Measurements from ENCODE around the gene USP2.

USP2 gene

DNA sequence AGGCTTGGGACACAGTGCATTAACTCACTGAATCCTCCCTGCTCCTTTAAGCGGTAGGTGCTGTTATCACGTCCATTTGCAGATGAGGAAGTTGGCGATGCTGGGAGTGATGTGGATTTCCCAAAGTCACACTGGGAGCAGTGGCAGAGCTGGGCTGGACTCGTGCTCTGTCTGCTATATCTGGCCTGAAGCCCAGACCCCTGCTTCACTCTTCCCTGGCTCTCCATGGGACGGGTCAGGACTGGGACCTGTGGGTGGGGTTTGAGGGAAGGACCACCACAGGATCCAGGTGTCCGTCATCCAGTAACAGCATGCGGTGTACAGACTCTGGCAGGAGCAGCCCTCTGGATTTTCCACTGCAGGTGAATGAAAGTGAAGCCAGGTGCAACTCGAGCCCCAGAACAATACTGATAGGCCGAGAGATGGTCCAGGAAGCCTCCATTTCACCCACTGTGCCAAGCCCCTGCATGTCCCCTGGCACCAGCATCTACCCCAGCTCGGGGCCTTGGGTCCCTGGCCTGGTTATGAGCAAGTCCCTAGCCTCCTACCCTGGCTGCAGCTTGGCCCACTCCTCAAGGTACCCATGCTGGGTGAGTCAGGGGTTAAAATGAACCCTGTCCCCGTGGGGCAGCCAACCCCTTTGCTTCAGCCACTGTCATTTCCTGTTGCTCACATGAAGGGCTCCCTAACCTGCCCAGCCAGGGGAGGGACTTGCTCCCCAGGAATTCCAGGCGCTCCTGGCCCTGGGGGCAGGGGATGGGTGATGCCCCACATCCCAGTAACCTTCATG is 4.2 kb downstream of the USP2 start:
- DNase-seq (ENCODE audit: low read depth in 2 of 2), result no peak

DNA sequence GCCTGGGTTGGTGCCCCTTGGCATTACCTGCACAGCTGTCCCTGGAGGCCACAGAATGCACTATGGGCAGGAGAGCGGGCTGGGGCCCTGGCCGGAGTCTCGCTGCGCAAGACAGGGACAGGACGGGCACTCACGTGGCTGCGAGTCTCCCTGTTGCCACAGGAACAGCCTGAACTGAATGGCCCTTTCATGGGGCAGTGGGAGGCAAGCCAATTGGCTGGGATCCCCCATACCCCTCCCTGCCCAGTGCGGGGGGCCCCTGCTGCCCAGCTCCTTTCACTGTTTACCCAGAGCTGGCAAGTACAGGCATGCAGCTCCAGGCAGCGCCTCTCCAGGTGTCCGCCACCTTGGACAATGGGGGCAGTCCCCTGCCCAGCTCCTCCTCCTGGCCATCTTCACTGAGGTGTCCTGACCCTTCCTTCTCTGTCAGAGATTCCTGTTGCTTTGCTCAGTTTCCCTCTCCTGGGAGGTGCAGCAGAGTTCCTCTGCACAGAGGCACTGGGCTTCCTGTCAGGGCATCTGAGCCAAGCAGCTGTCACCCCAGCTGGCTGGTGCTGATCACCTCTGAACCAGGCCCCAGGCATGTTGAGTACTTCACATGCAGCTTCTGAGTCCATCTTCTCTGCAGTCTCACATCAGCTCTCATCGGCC is 5.2 kb downstream of the USP2 start:
- no peak for DNase-seq (ENCODE audit: low read depth in 2 of 2)

DNA sequence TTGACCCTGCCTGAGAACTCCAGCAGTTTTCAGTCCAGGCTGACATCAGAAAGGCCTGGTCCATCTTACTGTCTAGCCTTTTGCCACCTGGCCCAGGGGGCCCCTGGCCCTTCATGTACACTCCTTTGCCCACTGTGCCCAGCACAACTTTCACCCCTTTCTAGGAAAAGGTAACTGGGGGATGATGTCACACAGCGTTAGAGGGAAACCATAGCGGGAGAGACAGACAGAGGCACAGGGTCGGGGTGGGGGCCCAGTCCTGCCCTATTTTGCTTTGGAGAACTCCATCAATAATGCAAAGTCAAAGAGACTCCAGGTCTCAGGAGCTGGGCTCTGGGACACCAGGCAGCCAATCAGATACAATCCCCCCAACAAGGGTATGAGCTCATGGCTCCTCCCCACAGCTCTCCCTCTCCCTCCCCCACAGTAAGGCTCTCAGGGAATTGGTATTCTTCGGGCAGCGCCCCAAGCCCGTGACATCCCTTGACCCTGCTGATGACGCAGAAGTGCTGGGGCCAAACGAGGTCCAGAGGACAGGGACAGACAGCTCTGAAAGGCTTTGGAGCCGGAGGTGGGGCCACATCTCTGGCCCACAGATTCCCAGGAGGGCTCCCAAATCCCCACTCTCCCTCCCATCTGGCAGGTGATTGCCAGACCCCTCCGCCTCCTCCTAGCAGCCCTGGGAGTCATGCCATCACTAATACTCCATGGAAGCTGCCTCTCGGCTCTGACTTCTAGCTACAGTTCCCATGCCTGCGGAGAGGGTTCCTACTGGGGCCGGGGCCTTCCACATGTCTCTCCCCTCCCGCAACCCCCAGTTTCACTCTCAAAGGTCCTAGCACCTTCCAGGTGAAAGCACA is 5.9 kb downstream of the USP2 start:
- DNase-seq (ENCODE audit: low read depth in 2 of 2), result no peak

DNA sequence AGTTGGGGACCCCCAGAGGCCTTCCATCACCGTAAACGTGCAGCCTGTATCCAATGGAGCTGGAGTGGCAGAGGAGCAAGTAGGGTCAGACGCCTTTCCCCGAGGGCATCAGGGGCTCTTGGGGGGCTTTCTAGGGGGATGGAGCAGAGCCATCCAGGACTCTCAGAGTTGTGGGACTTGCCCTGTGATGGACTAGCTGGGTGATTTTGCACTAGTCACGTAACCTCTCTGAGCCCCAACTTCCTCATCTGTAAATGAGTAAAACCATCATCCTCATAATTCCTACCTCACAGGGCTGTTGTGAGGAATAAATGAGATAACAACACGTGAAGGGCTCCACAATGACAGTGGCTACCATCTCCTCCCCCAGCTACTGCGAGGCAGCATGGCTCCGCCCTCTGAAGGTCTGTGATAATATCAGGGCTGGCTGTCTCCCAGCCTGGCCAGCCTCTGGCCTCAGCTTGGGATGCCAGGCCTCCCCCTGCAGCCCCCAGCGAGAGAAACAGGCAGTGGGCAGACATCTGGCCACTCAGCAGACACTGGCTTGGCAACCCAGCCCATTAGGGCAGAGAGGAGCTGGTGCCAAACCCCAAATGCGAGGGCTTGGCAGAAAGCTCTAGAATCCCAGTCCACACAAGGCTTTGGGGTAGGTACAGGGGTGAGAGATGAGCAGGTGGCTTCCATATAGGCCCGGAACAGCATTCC is 6.7 kb downstream of the USP2 start:
- no peak for DNase-seq (ENCODE audit: low read depth in 2 of 2)

DNA sequence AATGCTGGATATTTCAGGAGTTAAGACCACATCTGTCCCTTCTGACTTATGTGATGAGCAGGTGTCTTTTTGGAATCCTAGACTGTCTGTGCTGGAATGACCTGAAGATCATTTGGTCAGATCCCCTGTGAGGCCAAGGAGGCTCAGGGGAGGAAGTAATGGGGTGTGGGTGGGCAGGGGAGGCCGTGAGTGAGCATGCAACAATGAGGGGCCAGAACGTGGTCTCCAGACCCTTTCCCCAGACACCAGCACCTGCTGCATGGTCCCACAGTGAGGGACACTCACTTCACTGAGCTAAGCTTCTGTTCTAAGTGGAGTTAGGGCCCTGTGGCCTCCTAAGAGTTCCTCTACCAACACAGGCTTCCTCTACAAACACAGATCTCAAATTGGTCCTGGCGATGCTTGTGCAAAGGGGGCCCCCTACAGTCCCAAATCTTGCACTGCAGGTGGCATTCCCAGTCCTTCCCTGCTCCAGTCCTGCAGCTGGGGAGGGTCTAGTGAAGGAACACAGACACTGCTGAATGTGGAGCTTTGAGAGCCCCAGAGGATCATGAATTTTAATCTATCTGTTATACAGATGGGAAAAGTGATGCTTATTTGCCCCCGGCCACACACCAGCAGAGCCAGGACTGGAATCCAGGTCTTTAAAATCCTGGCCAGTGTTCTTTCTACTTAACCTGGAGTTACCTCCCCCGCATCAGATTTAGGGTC is 7.4 kb downstream of the USP2 start:
- DNase-seq (ENCODE audit: low read depth in 2 of 2), result no peak

DNA sequence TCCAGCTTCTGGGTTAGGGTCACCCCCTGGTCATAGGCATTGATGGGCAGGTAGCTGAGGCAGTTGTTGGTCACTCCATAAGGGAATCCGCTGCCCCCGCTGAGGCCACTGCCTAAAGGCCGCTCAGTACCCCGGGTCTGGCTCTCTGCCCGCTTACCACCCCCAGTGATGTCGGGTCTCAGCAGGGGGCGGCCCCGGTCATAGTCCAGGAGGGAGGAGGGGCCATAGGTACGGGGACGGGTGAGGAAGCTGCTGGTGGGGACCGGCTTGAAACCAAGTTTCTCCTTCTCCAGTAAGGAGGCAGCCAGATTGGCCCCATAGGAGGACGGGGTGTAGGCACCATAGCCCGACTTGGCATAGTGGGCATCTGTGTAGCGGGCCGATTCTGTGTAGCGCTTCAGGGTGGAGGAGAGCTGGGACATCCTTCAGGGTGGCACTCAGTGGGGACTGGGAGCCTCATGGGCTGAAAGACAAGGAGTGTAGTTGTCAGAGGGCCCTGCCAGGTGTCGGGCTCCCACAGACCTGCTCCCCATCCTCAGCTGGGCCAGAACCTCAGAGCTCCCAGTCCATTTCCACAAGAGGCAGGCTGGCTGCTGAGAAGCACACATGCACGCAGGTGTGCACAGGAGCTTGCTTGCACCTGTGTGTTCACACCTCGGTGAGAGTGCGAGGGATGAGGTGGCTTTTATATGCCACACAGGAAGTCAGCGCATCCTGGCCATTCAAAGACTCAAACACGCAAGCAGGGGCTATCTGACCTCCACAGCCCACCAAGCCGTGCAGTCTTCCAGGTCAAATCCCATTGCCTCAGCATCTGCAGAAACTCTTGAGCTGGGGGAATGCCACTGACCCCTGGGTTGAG is 8.2 kb downstream of the USP2 start:
- no peak for DNase-seq (ENCODE audit: low read depth in 2 of 2)

DNA sequence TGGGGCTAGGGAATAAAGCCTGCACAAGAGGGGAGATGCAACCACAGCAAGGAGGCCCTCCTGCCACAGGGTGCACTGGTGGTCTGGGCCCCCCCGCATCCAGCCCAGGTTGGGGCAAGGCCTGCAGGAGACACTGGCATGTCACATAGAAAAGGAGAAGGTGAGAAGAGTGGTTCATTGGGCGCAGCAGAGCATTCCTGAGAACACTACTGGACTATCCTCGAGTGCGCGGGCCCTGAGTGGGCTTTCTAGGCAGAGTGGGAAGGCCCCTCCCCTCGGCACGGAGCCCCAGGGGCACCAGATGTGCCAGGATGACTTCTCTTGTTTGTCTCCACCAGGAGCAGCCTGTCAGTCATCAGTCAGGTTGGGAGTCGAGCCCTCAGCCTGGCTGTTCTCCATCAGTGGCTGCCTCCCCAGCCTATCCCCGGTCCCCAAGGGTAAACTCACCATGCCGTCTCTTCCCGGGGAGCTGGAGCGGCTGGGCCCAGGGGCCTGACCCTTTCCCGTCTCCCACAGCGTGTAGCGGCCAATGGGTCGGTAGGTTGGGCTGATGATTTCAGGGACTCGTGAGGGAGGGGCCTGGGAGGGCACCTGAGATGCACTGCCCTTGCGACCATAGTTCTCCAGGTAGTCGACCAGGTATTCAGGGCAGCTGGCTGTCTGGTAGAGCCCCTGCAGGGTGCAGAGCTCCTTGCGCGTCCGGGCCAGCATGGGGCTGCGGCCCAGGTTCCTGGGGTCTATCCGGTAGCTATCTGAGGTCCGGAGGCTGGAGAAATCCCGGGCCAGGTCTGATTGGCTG is 9.0 kb downstream of the USP2 start:
- no peak for DNase-seq (ENCODE audit: low read depth in 2 of 2)

DNA sequence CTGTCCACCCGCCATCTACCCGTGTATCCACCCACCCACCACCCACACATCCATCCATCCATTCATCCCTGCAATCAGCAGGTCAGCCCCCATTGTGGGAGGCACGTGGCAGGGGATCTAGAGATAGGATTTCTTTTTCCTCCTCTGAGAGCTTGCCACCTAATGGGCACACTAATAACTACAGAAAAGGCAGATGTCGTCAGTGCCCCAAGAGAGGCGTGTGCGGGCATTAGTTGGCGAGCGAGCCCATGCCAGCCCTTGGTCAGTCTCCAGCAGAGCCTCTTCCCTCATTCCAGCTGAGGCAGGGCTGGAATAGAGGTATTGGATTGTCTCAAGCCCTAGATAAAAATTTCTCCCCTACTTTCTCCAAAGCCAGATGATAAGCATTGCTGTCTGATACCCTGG is 9.7 kb downstream of the USP2 start:
- DNase-seq (ENCODE audit: low read depth in 2 of 2), result no peak

DNA sequence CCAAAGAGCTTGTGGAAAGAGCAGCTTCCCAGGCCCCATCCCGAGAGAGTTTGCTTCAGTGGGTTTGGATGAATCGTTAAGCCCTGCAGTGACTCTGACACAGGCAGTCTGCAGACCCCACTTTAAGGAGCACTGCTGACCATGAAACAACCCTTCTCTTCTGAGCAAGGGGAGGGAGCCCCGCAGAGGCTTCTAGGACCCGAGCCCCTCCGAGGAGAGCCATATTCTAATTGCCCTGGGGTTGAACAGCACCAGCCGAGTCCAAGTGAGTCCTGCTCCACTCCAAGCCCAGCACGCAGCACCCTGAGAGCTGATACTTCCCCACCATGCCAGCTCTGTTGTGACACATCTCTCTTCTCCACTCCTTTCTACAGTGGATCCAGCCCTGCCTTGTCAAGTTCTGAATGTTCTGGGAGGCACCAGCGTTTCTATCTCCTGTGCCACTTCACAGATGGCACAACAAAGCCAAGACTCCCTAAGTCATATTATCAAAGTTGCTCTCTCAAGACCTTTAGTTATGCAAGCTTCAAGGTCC is 10.4 kb downstream of the USP2 start:
- no peak for DNase-seq (ENCODE audit: low read depth in 2 of 2)

DNA sequence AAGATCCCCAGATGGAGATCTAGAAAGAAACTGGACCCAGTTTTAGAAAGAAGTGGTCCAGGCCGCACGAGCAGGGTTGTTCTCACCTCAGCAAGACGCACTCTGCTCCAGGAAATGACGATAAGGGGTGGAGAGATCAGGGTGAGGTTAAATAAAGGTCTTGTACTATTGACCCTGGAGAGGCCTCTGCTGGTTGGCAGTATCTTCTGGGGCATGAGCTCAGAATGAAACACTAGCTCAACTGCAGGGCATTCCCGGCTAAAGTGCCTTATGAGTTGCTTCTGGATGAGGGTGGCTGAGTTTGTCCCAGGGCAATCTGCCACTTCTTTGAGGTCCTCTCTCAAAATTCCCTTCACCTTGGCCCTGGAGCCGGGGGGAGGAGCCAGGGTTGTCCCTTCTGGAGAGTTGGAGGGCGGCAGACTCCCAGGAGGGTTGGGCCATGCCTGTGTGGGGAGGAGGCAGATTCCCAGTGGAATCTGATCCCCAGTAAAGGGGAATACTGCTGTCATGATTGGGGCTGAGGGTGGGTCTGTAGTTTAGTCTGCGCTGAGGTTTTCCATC is 10.9 kb downstream of the USP2 start:
- no peak for DNase-seq (ENCODE audit: low read depth in 2 of 2)

DNA sequence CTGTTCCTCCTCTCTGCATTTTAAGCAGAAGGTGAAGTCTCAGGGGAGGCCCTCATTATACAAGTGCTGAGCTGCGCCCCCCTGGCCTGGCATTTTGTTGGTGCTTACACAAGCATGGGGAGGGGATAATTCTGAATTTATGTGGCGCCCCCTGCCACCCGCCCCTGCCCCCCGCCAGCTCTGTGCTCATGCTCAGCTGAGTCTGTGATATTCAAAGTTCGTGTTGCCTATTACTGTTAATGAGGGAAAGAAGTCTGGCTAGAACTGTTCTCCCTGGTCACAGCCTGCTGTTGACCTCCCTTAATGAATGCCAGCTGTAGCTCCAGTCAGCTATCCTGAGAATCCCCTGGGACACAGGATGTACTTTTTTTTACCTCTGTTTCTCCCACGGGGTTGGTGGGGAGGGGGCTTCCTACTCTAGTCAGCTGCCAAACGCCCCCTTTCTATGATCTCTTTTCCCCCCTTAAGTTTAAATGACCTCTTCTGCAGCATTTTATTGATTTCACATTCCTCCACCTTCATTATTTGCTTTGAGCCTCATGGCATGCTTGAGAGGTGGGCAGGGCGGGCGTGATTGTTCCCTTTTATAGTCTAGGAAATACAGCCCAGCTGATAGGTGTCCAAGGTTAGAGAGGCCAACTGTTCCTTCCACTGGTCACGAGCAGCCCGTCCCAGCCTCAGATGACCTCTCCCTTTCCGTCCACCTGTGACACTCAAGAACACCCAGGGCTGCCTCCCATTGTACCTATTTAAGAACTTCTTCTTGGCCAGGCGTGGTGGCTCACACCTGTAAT is 12.2 kb downstream of the USP2 start:
- DNase-seq (ENCODE audit: low read depth in 2 of 2), result no peak

DNA sequence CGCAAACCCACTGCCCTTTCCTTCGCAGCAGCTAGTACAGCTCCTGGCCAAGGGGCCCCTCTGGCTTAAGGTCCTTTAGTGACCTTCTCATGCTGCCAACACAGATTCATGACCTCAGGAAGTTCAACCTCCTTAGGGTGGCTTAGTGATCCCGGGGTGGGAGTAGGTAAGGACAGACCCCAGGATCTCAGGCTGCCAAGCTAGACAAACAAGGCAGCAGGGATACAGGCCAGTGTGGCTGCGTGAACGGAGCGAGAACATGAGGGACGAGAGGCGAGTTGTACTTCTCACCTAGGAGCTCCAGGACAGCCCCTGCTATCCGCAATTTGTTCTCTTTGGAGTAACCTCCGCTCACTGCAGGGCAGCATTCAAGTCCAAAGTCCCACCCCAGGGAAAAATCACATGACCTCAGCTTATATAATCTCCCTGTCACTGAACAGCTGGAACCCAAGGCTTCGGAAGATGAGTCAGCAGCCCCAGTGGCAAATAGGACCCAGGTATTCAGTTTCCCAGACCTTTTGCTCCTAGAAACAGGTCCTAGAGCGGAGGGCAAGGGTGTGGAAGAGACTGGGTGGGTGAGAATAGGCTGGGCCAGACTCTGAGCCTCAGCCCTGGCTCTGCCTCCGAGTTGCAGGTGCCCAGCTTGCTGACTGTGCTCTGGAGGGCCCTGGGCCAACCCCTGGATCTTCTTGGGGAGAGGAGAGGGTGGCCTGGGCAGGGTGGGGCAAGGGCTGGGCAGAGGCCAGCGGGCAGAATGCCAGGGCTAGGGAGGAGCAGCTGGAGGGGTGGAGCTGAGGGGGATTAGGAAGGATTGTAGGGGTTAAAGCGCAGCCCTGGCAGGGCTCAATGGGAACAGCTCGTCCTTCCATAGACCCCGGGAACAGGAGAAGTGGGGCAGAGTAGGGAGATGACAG is 13.1 kb downstream of the USP2 start:
- DNase-seq (ENCODE audit: low read depth in 2 of 2), result no peak

DNA sequence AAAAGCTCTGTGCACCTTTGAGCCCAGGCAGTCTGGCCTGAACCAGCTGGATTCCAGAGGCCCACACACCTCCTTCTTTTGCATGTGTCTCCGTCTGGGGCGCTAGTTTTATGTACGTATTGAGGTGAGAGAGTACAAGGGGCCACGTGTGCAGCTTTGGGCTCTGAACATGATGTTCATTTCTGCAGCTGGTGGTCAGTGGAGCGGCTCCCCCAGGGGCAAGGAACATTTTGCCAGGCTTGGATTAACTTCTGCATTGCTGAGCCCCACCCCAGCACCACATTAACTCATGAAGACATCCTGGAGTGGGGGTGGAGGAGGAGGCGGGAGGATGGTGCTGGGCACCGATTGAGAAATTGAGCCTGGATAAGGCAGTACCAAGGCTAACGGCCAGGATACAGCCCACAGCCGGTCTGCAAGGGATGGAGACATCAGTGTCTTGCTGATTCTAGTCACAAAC is 13.8 kb downstream of the USP2 start:
- DNase-seq (ENCODE audit: low read depth in 2 of 2), result no peak

DNA sequence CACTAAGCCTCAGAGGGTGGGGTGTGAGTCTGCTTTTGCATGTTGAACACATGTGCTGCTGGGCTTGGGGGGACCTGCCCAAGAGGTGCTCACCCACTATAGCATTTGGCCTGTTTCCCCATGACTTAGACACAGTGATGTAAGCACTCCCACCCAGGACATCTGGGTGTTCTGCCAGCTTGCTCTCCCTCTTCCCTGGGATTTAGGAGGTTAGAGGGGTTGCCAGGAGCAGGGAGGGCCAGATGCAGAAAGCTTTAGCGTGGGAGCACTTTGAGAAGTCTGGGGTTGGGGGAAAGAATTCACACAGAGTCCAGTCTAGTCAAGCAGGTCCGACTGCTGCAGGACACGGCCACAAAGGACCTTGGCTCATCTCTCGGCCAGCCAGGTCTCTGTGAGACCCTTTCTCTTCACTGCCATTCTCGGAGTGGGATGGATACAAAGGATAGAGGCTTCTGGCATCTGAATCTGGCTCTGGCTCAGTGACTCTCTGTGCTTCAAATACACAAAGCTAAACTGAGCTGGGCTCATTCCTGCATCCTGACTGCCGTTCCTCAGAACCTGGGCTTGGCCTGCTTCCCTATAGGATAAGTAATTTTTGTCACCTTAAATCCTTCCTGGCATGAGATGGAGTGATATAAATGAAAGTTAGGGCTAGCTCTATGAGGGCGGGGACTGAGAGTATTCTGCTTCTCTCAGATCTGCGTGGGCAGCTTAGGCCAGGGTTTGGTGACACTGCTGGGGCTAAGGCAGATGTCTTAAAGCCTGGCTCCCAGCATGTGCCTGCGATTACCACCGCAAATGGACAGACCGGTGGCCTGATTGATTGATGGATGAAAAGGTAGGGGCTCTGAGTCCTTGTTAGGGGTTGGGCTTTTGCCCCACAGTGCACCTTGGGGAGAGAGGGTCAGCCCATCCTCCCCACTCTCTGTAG is 14.5 kb downstream of the USP2 start:
- DNase-seq (ENCODE audit: low read depth in 2 of 2), result no peak

DNA sequence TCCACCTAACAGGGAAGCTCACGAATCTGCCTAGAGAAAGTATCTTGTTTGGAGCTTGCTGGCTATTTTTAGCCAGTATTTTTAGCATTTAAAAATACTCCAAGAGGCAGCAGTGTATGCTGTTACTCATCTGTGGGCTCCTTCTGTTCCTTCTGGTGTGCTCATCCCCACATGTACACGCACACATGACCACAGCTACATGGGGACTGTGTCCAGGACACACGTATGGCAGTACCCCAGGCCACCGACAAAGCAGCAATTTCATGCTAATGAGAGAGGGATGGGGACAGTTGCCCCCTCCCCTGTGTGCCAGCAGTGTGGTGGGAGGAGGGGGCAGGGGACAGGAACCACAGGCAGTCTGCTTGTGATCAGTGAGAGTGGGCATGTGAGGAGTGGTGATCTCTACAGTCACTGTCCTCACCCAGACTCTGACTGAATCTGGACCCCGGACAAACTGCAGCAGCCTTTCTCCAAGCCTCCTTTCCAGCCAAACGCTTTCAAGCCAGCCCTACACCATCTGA is 16.4 kb downstream of the USP2 start:
- DNase-seq (ENCODE audit: low read depth in 2 of 2), result no peak
